VCaP (cell line): Measurements from ENCODE around the gene ETV1.

ENCODE experiments used
- H3K27ac ChIP-seq: fragments of 450-650 bp; 2 replicates; pipeline ENCODE4 v1.5.1; 2017
- TF ChIP-seq, protein P1 (sequence below): fragments of 450-650 bp; conservative IDR thresholded peaks from 2 replicates; pipeline ENCODE4 v1.5.1; 2017; ENCODE audit warnings: mild to moderate bottlenecking, moderate library complexity

Gene ETV1

DNA sequence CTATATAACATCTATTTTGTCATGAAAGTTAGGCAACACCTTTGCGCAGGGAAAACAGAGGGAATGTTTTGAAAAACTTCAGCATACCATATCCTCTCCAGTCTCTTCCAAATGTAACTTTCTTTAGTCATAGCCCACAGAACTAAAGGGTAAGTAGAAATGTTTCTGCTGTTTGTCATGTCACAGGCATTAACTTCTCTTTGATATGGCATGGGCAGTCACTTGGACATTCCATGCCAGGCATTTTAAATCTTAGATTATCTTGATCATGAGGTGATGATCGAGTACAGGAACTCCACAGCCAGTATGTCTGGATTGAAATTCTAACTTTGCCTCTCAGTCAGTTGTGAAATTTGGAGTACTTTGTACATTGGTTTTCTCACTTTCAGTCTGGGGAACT is 27.5 kb upstream of the ETV1 start:
- TF ChIP-seq, protein P1, sequence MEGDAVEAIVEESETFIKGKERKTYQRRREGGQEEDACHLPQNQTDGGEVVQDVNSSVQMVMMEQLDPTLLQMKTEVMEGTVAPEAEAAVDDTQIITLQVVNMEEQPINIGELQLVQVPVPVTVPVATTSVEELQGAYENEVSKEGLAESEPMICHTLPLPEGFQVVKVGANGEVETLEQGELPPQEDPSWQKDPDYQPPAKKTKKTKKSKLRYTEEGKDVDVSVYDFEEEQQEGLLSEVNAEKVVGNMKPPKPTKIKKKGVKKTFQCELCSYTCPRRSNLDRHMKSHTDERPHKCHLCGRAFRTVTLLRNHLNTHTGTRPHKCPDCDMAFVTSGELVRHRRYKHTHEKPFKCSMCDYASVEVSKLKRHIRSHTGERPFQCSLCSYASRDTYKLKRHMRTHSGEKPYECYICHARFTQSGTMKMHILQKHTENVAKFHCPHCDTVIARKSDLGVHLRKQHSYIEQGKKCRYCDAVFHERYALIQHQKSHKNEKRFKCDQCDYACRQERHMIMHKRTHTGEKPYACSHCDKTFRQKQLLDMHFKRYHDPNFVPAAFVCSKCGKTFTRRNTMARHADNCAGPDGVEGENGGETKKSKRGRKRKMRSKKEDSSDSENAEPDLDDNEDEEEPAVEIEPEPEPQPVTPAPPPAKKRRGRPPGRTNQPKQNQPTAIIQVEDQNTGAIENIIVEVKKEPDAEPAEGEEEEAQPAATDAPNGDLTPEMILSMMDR = no peak

DNA sequence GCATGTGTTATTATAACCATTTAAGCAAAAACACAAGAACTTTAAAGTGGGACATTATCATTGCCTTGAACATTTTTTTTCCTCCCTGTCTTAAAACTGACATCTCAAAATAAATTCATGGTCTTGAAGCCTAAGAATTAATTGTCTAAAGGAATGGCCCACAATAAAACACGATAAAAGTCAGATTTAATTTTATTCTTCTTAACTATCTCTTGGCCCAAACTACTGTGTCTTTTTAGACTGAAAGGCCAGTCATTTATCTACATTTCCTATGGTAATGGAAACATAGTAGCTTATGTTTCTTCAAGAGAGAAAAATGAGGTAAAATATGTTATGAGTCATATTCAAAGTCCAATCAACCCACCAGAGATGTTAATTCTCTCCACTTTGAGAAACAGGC is 24.4 kb upstream of the ETV1 start:
- no peak overlapping the region for H3K27ac ChIP-seq
- TF ChIP-seq, protein P1 = no peak

More for the DNA sequence above, 27.5 kb upstream of the ETV1 start:
- H3K27ac ChIP-seq = no peak overlapping the region

DNA sequence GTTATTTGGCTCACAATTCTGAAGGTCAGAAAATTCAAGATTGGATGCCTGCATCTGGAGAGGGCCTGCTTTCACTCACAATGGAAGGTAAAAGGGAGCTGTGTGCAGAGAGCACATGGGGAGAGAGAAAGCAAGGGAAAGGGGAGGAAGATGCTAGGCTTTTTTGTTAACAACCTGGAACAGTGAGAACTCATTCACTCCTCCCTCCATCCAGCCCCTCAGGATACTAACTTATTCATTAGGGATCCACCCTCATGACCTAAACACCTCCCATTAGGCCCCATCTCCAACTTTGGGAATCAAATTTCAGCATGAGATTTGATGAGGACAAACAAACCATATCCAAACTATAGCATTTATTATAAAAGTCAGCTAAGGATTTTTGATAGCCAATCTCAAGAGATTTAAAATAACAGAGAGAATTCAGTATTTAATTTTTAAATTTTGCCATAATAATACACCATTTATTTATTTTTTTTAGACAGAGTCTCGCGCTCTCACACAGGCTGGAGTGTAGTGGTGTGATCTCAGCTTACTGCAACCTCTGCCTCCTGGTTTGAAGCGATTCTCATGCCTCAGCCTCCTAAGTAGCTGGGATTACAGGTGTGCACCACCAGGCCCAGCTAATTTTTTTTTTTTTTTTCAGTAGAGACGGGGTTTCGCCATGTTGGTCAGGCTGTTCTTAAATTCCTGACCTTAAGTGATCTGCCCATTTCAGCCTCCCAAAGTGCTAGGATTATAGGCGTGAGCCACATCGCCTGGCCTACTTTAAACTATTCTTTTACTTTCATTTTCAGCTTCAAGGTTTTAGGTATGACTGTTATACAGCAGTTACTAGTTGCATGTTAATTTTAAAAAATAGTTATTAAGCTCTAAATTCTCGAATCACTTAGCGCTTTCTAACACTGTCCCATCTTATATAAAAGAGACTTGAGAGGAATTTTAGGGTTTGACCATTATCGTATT is 20.3 kb upstream of the ETV1 start:
- TF ChIP-seq, protein P1 = no peak
- H3K27ac ChIP-seq = no peak overlapping the region

DNA sequence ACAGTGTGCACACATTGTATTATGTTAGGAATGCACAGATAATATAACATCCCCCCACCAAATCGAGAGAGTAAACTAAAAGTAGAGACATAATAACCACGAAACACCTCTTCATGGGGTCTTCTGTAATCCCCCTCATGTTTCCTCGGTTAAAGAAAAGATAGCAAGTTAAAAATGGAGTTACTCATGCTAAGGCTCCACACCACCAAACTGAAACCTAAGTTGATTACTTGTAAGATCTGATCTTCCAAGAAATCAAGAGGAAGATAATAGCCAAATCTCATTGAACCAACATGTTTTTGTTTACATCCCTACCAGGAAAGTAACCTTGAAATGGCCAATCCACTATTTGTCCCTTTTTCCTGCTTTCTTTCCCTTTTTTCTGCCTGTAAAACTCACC is 11.7 kb upstream of the ETV1 start:
- H3K27ac ChIP-seq = no peak overlapping the region
- TF ChIP-seq, protein P1 = no peak

DNA sequence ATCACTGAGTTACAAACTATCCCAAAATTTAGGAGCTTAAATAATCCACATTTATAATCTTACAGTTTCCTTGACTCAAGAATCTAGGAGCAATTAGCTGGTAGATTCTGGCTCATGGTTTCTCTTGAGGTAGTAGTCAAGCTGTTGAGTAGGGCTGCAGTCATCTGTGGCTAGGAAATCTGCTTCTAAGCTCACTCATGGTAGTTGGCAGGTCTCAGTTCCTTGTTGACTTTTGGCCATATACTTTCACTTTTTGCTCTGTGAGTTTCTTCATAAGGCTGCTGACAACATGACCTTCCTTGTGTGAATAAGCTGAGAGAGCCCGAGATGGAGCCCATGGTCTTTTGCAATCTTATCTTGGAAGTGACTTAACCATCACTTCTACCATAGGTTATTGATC is 10.8 kb upstream of the ETV1 start:
- TF ChIP-seq, protein P1 = no peak
- H3K27ac ChIP-seq = no peak overlapping the region

DNA sequence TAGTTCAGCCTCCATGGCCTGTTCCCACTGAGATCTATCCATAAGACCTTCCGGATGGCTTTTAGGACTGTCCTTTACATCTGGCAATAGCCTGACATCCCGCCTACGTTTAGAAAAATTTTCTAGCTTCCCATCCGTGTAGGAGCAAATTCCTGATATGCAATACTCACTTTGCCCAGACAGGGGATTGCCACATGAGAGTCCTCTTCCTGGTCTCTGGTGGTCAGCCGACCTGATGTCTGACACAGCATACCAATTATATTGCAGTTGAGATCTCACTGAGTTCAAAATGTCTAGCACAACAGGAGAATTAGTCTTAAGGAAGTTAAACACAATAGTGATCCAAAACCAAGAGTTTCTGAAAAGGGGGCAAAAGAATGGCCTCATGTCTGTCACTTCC is 9.4 kb upstream of the ETV1 start:
- TF ChIP-seq, protein P1 = no peak
- H3K27ac ChIP-seq = no peak overlapping the region

DNA sequence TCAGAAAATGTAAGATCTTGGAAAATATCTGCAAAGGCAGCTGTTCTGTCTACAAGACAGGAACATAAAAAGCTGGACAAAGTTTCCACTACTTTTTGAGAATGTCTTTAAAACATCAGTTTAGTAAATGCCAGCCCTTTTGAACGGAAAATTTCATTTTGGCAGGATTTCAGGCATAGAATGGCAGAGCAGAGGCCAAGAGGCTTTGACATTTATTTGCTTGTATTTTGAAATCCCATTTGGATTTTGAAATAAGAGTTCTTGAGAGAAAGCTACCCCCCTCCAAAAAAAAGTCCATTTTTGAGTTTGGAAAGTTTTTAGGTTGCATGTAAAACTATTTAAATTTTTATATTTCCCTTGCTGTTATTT is 3.1 kb upstream of the ETV1 start:
- TF ChIP-seq, protein P1 = no peak
- no peak overlapping the region for H3K27ac ChIP-seq
